H9 (cell line): ENCODE data around the gene KIF21B. TPM values are rescaled to one million over a fixed set of nuclear protein-coding genes. Genes with fewer than 3 reads are reported as not detected.

Experiments used
- DNase-seq: peaks from one replicate; pipeline ENCODE4 v3.0.0-alpha.2; 2017
- H2AFZ ChIP-seq: one replicate; pipeline ENCODE4 v1.6.1; 2013; ENCODE audit warnings: mild to moderate bottlenecking, low read length, control low read depth, moderate library complexity
- H2AK5ac ChIP-seq: 2 replicates; pipeline ENCODE4 v1.6.1; 2013; ENCODE audit warnings: low read length, control low read depth, mixed read lengths; ENCODE audit not compliant: insufficient read length
- H2BK120ac ChIP-seq: one replicate; pipeline ENCODE4 v1.6.1; 2013; ENCODE audit warnings: low read depth, mild to moderate bottlenecking, low read length, control low read depth, inconsistent platforms; ENCODE audit not compliant: poor library complexity, severe bottlenecking
- H2BK12ac ChIP-seq: 2 replicates; pipeline ENCODE4 v1.6.1; 2013; ENCODE audit warnings: low read length, control low read depth, mixed read lengths, low read depth; ENCODE audit not compliant: insufficient read length
- H2BK15ac ChIP-seq: 2 replicates; pipeline ENCODE4 v1.6.1; 2013; ENCODE audit warnings: low read depth, low read length, control low read depth
- H2BK20ac ChIP-seq: one replicate; pipeline ENCODE4 v1.6.1; 2013; ENCODE audit warnings: low read depth, mild to moderate bottlenecking, low read length, control low read depth, inconsistent platforms; ENCODE audit not compliant: poor library complexity, severe bottlenecking
- H2BK5ac ChIP-seq: 2 replicates; pipeline ENCODE4 v1.6.1; 2013; ENCODE audit warnings: low read length, control low read depth, mixed read lengths; ENCODE audit not compliant: insufficient read length
- H3K14ac ChIP-seq: 2 replicates; pipeline ENCODE4 v1.6.1; 2013; ENCODE audit warnings: low read length, control low read depth; ENCODE audit not compliant: insufficient read depth
- H3K18ac ChIP-seq: 2 replicates; pipeline ENCODE4 v1.6.1; 2013; ENCODE audit warnings: low read depth, mild to moderate bottlenecking, mixed read lengths, low read length, control low read depth; ENCODE audit not compliant: insufficient read length
- H3K23ac ChIP-seq: 2 replicates; pipeline ENCODE4 v1.6.1; 2013; ENCODE audit warnings: low read length, control low read depth, mixed read lengths, low read depth; ENCODE audit not compliant: insufficient read length
- H3K23me2 ChIP-seq: 2 replicates; pipeline ENCODE4 v1.6.1; 2013; ENCODE audit warnings: low read depth, mild to moderate bottlenecking, mixed read lengths, low read length, control low read depth; ENCODE audit not compliant: insufficient read length, poor library complexity, severe bottlenecking
- H3K27ac ChIP-seq: 2 replicates; pipeline ENCODE4 v1.5.1; 2013; ENCODE audit warnings: low read length, control low read depth, mixed read lengths, low read depth; ENCODE audit not compliant: insufficient read length
- H3K27me3 ChIP-seq: 2 replicates; pipeline ENCODE4 v1.6.1; 2013; ENCODE audit warnings: low read length, control low read depth, inconsistent platforms; ENCODE audit not compliant: insufficient read depth
- H3K4ac ChIP-seq: 2 replicates; pipeline ENCODE4 v1.6.1; 2013; ENCODE audit warnings: low read depth, mild to moderate bottlenecking, control low read depth, inconsistent platforms, low read length, moderate library complexity
- H3K4me1 ChIP-seq: 2 replicates; pipeline ENCODE4 v1.6.1; 2013; ENCODE audit warnings: low read length, control low read depth, inconsistent platforms; ENCODE audit not compliant: insufficient read depth
- H3K4me2 ChIP-seq: 2 replicates; pipeline ENCODE4 v1.6.1; 2013; ENCODE audit warnings: low read length, control low read depth, mixed read lengths; ENCODE audit not compliant: insufficient read length, insufficient read depth
- H3K56ac ChIP-seq: 2 replicates; pipeline ENCODE4 v1.6.1; 2013; ENCODE audit warnings: low read depth, mild to moderate bottlenecking, mixed read lengths, low read length, control low read depth; ENCODE audit not compliant: insufficient read length
- H3K79me1 ChIP-seq: 2 replicates; pipeline ENCODE4 v1.6.1; 2013; ENCODE audit warnings: low read depth, mild to moderate bottlenecking, moderate library complexity, low read length, control low read depth, inconsistent platforms; ENCODE audit not compliant: insufficient read depth, poor library complexity, severe bottlenecking
- H3K79me2 ChIP-seq: 2 replicates; pipeline ENCODE4 v1.6.1; 2013; ENCODE audit warnings: low read length, control low read depth, inconsistent platforms; ENCODE audit not compliant: insufficient read depth
- H3K9ac ChIP-seq: 2 replicates; pipeline ENCODE4 v1.6.1; 2013; ENCODE audit warnings: low read length, control low read depth, mixed read lengths; ENCODE audit not compliant: insufficient read length; ENCODE audit errors: extremely low read depth
- H3K9me3 ChIP-seq: one replicate; pipeline ENCODE4 v1.6.1; 2013; ENCODE audit warnings: low read depth, low read length, inconsistent platforms; ENCODE audit not compliant: control insufficient read depth
- H3T11ph ChIP-seq: one replicate; pipeline ENCODE4 v1.6.1; 2013; ENCODE audit warnings: mild to moderate bottlenecking, low read length, control low read depth, inconsistent platforms
- H4K20me1 ChIP-seq: one replicate; pipeline ENCODE4 v1.6.1; 2013; ENCODE audit not compliant: control insufficient read depth, insufficient read length, insufficient read depth
- H4K5ac ChIP-seq: 2 replicates; pipeline ENCODE4 v1.6.1; 2013; ENCODE audit warnings: low read depth, mild to moderate bottlenecking, mixed read lengths, low read length, control low read depth; ENCODE audit not compliant: insufficient read length
- H4K8ac ChIP-seq: replicated peaks from 2 replicates; pipeline ENCODE4 v1.6.1; 2013; ENCODE audit warnings: low read length, control low read depth, mixed read lengths, low read depth; ENCODE audit not compliant: insufficient read length
- H4K91ac ChIP-seq: 2 replicates; pipeline ENCODE4 v1.6.1; 2013; ENCODE audit warnings: low read depth, mild to moderate bottlenecking, moderate library complexity, mixed read lengths, low read length, control low read depth; ENCODE audit not compliant: insufficient read length
- H3K27ac Mint-ChIP-seq, 3 experiments: 2 replicates in 2 of 3; 3 replicates in 1 of 3; pipeline ENCODE4 v1.8.0; 2020 to 2021; ENCODE audit warnings: mixed read lengths in 3 of 3, mild to moderate bottlenecking in 1 of 3, moderate library complexity in 1 of 3
- H3K27me3 Mint-ChIP-seq: 2 replicates; pipeline ENCODE4 v1.8.0; 2021; ENCODE audit warnings: low read depth, mild to moderate bottlenecking, moderate library complexity, mixed read lengths
- H3K36me3 Mint-ChIP-seq, 3 experiments: 2 replicates in 2 of 3; 3 replicates in 1 of 3; pipeline ENCODE4 v1.8.0; 2020 to 2021; ENCODE audit warnings: low read depth in 3 of 3, mixed read lengths in 3 of 3; ENCODE audit not compliant: insufficient read depth in 1 of 3
- H3K4me1 Mint-ChIP-seq, 2 experiments: 2 replicates each; pipeline ENCODE4 v1.8.0; 2020; ENCODE audit warnings: mixed read lengths in 2 of 2
- H3K4me3 Mint-ChIP-seq, 2 experiments: 2 replicates in 1 of 2; 3 replicates in 1 of 2; pipeline ENCODE4 v1.8.0; 2020 to 2021; ENCODE audit warnings: mild to moderate bottlenecking in 2 of 2, mixed read lengths in 2 of 2, moderate library complexity in 1 of 2
- H3K9me3 Mint-ChIP-seq, 2 experiments: 2 replicates in 1 of 2; 3 replicates in 1 of 2; pipeline ENCODE4 v1.8.0; 2020; ENCODE audit warnings: mild to moderate bottlenecking in 2 of 2, mixed read lengths in 2 of 2, moderate library complexity in 1 of 2
- CTCF ChIP-seq: fragments of 200-600 bp; sonication (generic); conservative IDR thresholded peaks from 3 replicates; pipeline ENCODE4 v1.8.0; 2021; ENCODE audit warnings: antibody characterized with exemption, mild to moderate bottlenecking
- WGBS: extraction: QIAGEN DNeasy Blood & Tissue Kit; methylation state at CpG from one replicate; pipeline ENCODE4 v1.1.7; 2013; ENCODE audit warnings: missing lambda C conversion rate, low lambda C conversion rate, mixed read lengths; ENCODE audit not compliant: insufficient read length; ENCODE audit errors: extremely low coverage; 5-methylcytosine and 5-hydroxymethylcytosine counted together
- total RNA-seq: library from RNA; stranded (reverse); gene quantifications from 2 replicates; pipeline ENCODE4 v1.2.1, GENCODE V29; 2021

KIF21B gene
- total RNA-seq, 1 experiment from 2014 or later, result 7.5 TPM

GRCh38 chr1:200998323-200998722 lies 25.2 kb downstream of the KIF21B start:
- no peak overlapping the region for H3K27ac ChIP-seq
- Mint-ChIP-seq H3K4me1 (no peaks in the 10 kb centered on the region), H3K4me3 (no peak overlapping the region), H3K9me3 (no peaks in the 10 kb centered on the region), H3K27me3 (no peaks in the 10 kb centered on the region), H3K36me3 (peaks cover 5 to 32% (median 24%) of the 10 kb centered on the region in 3 experiments), H3K27ac (peak overlapping the region in 1 of 3 experiments; percentile 46; a peak in 1 of 7 replicates)
- no CpG with 5 or more reads among the region's 16 CpGs for WGBS
- H3K56ac ChIP-seq, result no peak overlapping the region
- no peak overlapping the region for H3K23ac ChIP-seq
- H2BK15ac ChIP-seq, result no peak overlapping the region
- H3K79me1 ChIP-seq, result no peaks in the 10 kb centered on the region
- no peak overlapping the region for H4K5ac ChIP-seq
- H3K18ac ChIP-seq, result no peak overlapping the region
- no peak overlapping the region for H3K4ac ChIP-seq
- no peak for TF ChIP-seq CTCF
- H3K9ac ChIP-seq, result no peak overlapping the region
- H2AFZ ChIP-seq, result no peak overlapping the region
- H3K14ac ChIP-seq, result no peak overlapping the region
- H2AK5ac ChIP-seq, result no peak overlapping the region
- H3K9me3 ChIP-seq, result no peaks in the 10 kb centered on the region
- H4K8ac ChIP-seq, result no peak overlapping the region
- H3K79me2 ChIP-seq, result no peaks in the 10 kb centered on the region
- no peak overlapping the region for H4K91ac ChIP-seq
- H2BK5ac ChIP-seq, result no peak overlapping the region
- H3K23me2 ChIP-seq, result no peaks in the 10 kb centered on the region
- no peak for DNase-seq
- H3K4me1 ChIP-seq, result no peaks in the 10 kb centered on the region
- H2BK12ac ChIP-seq, result no peak overlapping the region
- no peak overlapping the region for H2BK20ac ChIP-seq
- no peaks in the 10 kb centered on the region for H4K20me1 ChIP-seq
- no peak overlapping the region for H3K4me2 ChIP-seq
- no peaks in the 10 kb centered on the region for H3K27me3 ChIP-seq
- H2BK120ac ChIP-seq, result no peak overlapping the region
- no peak overlapping the region for H3T11ph ChIP-seq
